Measurements from ENCODE around the gene MRGPRX4. TPM values are rescaled to one million over a fixed set of nuclear protein-coding genes. Genes with fewer than 3 reads are reported as not detected.
"Not testable (repeated sequence)": the region's sequence is repeated elsewhere in the genome, so short reads cannot be mapped to it uniquely, and the experiment has no call there.

The MRGPRX4 gene
- total RNA-seq, 1 donor from 2014 or later = not detected

- no peaks in the 10 kb centered on the region for H3K36me3 ChIP-seq (ENCODE audit: insufficient read depth, low read length)
- H3K4me1 ChIP-seq (ENCODE audit: insufficient read depth, low read length) = no peaks in the 10 kb centered on the region
- no peaks in the 10 kb centered on the region for H3K79me2 ChIP-seq (ENCODE audit: insufficient read depth, low read length)
- H2AFZ ChIP-seq (ENCODE audit: low read depth, low read length) = no peak overlapping the region
- peaks cover 6% of the 10 kb centered on the region for H3K27me3 ChIP-seq (ENCODE audit: insufficient read depth, low read length)
- no peak overlapping the region for H3K9ac ChIP-seq (ENCODE audit: low read length)
- TF ChIP-seq EZH2 (IDR thresholded peaks at IDR 0.05; ENCODE audit: insufficient read depth, low read length) = no peak
- TF ChIP-seq CTCF (IDR thresholded peaks at IDR 0.05; ENCODE audit: insufficient read depth, low read depth, low read length) = no peak
- no peak overlapping the region for H3K4me3 Mint-ChIP-seq (ENCODE audit: unreplicated experiment)
- peaks cover 13% of the 10 kb centered on the region for H3K27me3 Mint-ChIP-seq (ENCODE audit: low read depth, unreplicated experiment)
- H4K20me1 ChIP-seq (ENCODE audit: insufficient read depth, low read length) = no peaks in the 10 kb centered on the region
- no peaks in the 10 kb centered on the region for H3K36me3 Mint-ChIP-seq (ENCODE audit: low read depth, unreplicated experiment)
- H3K9me3 ChIP-seq (ENCODE audit: insufficient read depth, low read depth, low read length) = no peaks in the 10 kb centered on the region
- no peak overlapping the region for H3K27ac Mint-ChIP-seq (ENCODE audit: unreplicated experiment)
- no peaks in the 10 kb centered on the region for H3K9me3 Mint-ChIP-seq (ENCODE audit: unreplicated experiment)
- FAIRE-seq = no peak
- no peaks in the 10 kb centered on the region for H3K4me1 Mint-ChIP-seq (ENCODE audit: low read depth, unreplicated experiment)
- H3K27ac ChIP-seq (ENCODE audit: low read depth, low read length) = no peak overlapping the region
- no peak overlapping the region for H3K4me2 ChIP-seq (ENCODE audit: low read length)
- no peak for DNase-seq (ENCODE audit: low read depth)
- no peak overlapping the region for H3K4me3 ChIP-seq (ENCODE audit: insufficient read depth, low read depth, low read length)
Measured at GRCh38 chr11:18191376-18191775, 18.7 kb downstream of the MRGPRX4 start.

GRCh38 chr11:18193010-18193409 is 20.4 kb downstream of the MRGPRX4 start:
- H3K9me3 ChIP-seq (ENCODE audit: insufficient read depth, low read depth, low read length) = no peaks in the 10 kb centered on the region
- Mint-ChIP-seq H3K9me3 (ENCODE audit: unreplicated experiment) (no peaks in the 10 kb centered on the region), H3K36me3 (ENCODE audit: low read depth, unreplicated experiment) (no peaks in the 10 kb centered on the region), H3K27me3 (ENCODE audit: low read depth, unreplicated experiment) (peaks cover 16% of the 10 kb centered on the region), H3K27ac (ENCODE audit: unreplicated experiment) (no peak overlapping the region), H3K4me3 (ENCODE audit: unreplicated experiment) (no peak overlapping the region), H3K4me1 (ENCODE audit: low read depth, unreplicated experiment) (no peaks in the 10 kb centered on the region)
- DNase-seq (ENCODE audit: low read depth) (no peak), FAIRE-seq (no peak)
- TF ChIP-seq EZH2 (IDR thresholded peaks at IDR 0.05; ENCODE audit: insufficient read depth, low read length) (no peak), CTCF (IDR thresholded peaks at IDR 0.05; ENCODE audit: insufficient read depth, low read depth, low read length) (no peak)
- no peaks in the 10 kb centered on the region for H3K4me1 ChIP-seq (ENCODE audit: insufficient read depth, low read length)
- no peaks in the 10 kb centered on the region for H3K36me3 ChIP-seq (ENCODE audit: insufficient read depth, low read length)
- no peaks in the 10 kb centered on the region for H3K79me2 ChIP-seq (ENCODE audit: insufficient read depth, low read length)
- H3K4me2 ChIP-seq (ENCODE audit: low read length) = no peak overlapping the region
- no peaks in the 10 kb centered on the region for H4K20me1 ChIP-seq (ENCODE audit: insufficient read depth, low read length)
- no peak overlapping the region for H3K4me3 ChIP-seq (ENCODE audit: insufficient read depth, low read depth, low read length)
- H3K9ac ChIP-seq (ENCODE audit: low read length) = no peak overlapping the region
- no peak overlapping the region for H2AFZ ChIP-seq (ENCODE audit: low read depth, low read length)
- H3K27ac ChIP-seq (ENCODE audit: low read depth, low read length) = no peak overlapping the region
- peaks cover 6% of the 10 kb centered on the region for H3K27me3 ChIP-seq (ENCODE audit: insufficient read depth, low read length)

GRCh38 chr11:18196532-18196931 is 23.9 kb downstream of the MRGPRX4 start:
- no peaks in the 10 kb centered on the region for H3K4me1 ChIP-seq (ENCODE audit: insufficient read depth, low read length)
- H3K4me2 ChIP-seq (ENCODE audit: low read length) = no peak overlapping the region
- H2AFZ ChIP-seq (ENCODE audit: low read depth, low read length) = no peak overlapping the region
- DNase-seq (ENCODE audit: low read depth) (no peak), FAIRE-seq (no peak)
- Mint-ChIP-seq H3K4me3 (ENCODE audit: unreplicated experiment) (no peak overlapping the region), H3K9me3 (ENCODE audit: unreplicated experiment) (peaks cover 7% of the 10 kb centered on the region), H3K27me3 (ENCODE audit: low read depth, unreplicated experiment) (peaks cover 16% of the 10 kb centered on the region), H3K36me3 (ENCODE audit: low read depth, unreplicated experiment) (no peaks in the 10 kb centered on the region), H3K27ac (ENCODE audit: unreplicated experiment) (no peak overlapping the region), H3K4me1 (ENCODE audit: low read depth, unreplicated experiment) (no peaks in the 10 kb centered on the region)
- H3K36me3 ChIP-seq (ENCODE audit: insufficient read depth, low read length) = no peaks in the 10 kb centered on the region
- no peak overlapping the region for H3K4me3 ChIP-seq (ENCODE audit: insufficient read depth, low read depth, low read length)
- H3K27me3 ChIP-seq (ENCODE audit: insufficient read depth, low read length) = peaks cover 6% of the 10 kb centered on the region
- TF ChIP-seq EZH2 (IDR thresholded peaks at IDR 0.05; ENCODE audit: insufficient read depth, low read length) (no peak), CTCF (IDR thresholded peaks at IDR 0.05; ENCODE audit: insufficient read depth, low read depth, low read length) (no peak)
- no peak overlapping the region for H3K9ac ChIP-seq (ENCODE audit: low read length)
- H3K27ac ChIP-seq (ENCODE audit: low read depth, low read length) = no peak overlapping the region
- H4K20me1 ChIP-seq (ENCODE audit: insufficient read depth, low read length) = no peaks in the 10 kb centered on the region
- no peaks in the 10 kb centered on the region for H3K79me2 ChIP-seq (ENCODE audit: insufficient read depth, low read length)
- no peaks in the 10 kb centered on the region for H3K9me3 ChIP-seq (ENCODE audit: insufficient read depth, low read depth, low read length)

GRCh38 chr11:18197738-18198137 is 25.1 kb downstream of the MRGPRX4 start:
- H3K27ac Mint-ChIP-seq (ENCODE audit: unreplicated experiment); H3K4me1 ChIP-seq (ENCODE audit: insufficient read depth, low read length); DNase-seq (ENCODE audit: low read depth); H3K27me3 ChIP-seq (ENCODE audit: insufficient read depth, low read length); H3K4me3 Mint-ChIP-seq (ENCODE audit: unreplicated experiment); H3K36me3 ChIP-seq (ENCODE audit: insufficient read depth, low read length); H3K79me2 ChIP-seq (ENCODE audit: insufficient read depth, low read length); H2AFZ ChIP-seq (ENCODE audit: low read depth, low read length); H3K4me1 Mint-ChIP-seq (ENCODE audit: low read depth, unreplicated experiment); H3K27ac ChIP-seq (ENCODE audit: low read depth, low read length); H3K4me2 ChIP-seq (ENCODE audit: low read length); H3K9me3 ChIP-seq (ENCODE audit: insufficient read depth, low read depth, low read length); H3K36me3 Mint-ChIP-seq (ENCODE audit: low read depth, unreplicated experiment); FAIRE-seq; H3K9ac ChIP-seq (ENCODE audit: low read length); H3K4me3 ChIP-seq (ENCODE audit: insufficient read depth, low read depth, low read length); H4K20me1 ChIP-seq (ENCODE audit: insufficient read depth, low read length): not testable (repeated sequence)
- peaks cover 13% of the 10 kb centered on the region for H3K9me3 Mint-ChIP-seq (ENCODE audit: unreplicated experiment)
- peaks cover 15% of the 10 kb centered on the region for H3K27me3 Mint-ChIP-seq (ENCODE audit: low read depth, unreplicated experiment)

Data from astrocyte (in vitro differentiated cells and primary cell).